Cardiac muscle cell (in vitro differentiated cells and primary cell): ENCODE measurements around the gene BAZ2B. TPM values are rescaled to one million over a fixed set of nuclear protein-coding genes. Genes with fewer than 3 reads are reported as not detected.

ENCODE experiments used
- DNase-seq, 2 donors: peaks; one replicate each; pipeline versions ENCODE4 v3.0.0 to v3.0.0-alpha.2; 2010 to 2017; ENCODE audit warnings: low read depth in 1 of 2, low spot score in 1 of 2
- H3K27ac ChIP-seq: fragments of 200-600 bp; sonication (generic); 2 replicates; pipeline ENCODE4 v1.5.1; 2016
- H3K27me3 ChIP-seq: fragments of 200-600 bp; sonication (generic); 2 replicates; pipeline ENCODE4 v1.6.0; 2016; ENCODE audit warnings: control low read depth
- H3K36me3 ChIP-seq: fragments of 200-600 bp; sonication (generic); 2 replicates; pipeline ENCODE4 v1.5.1; 2016; ENCODE audit warnings: control low read depth
- H3K4me1 ChIP-seq: fragments of 200-600 bp; sonication (generic); 2 replicates; pipeline ENCODE4 v1.8.1; 2017; ENCODE audit warnings: low read depth, mild to moderate bottlenecking, mixed run types
- H3K4me3 ChIP-seq: fragments of 200-600 bp; sonication (generic); 2 replicates; pipeline ENCODE4 v1.5.1; 2016; ENCODE audit warnings: mild to moderate bottlenecking
- H3K9me3 ChIP-seq: fragments of 200-600 bp; sonication (generic); 2 replicates; pipeline ENCODE4 v1.5.1; 2017; ENCODE audit warnings: low read depth, mild to moderate bottlenecking, control low read depth
- polyA plus RNA-seq: library from polyadenylated mRNA; unstranded; fragments of >200 nt; fragmentation: Nextera tagmentation; extraction: Ambion mirVana; gene quantifications from 2 replicates; pipeline ENCODE4 v1.2.1, GENCODE V29; 2016
- total RNA-seq: library from RNA; depleted of rRNA; stranded (reverse); fragments of >200 nt; gene quantifications from 2 replicates; pipeline ENCODE4 v1.2.3, GENCODE V29; 2016
- TF ChIP-seq, protein P1 (sequence below): IDR thresholded peaks from 2 replicates; pipeline ENCODE4 v1.5.1; 2012; ENCODE audit warnings: low read depth, mild to moderate bottlenecking, low read length

The BAZ2B gene
- total and polyA plus RNA-seq, 2 experiments from 2014 or later, result 62.1 to 103 TPM

- H3K36me3 ChIP-seq, result peaks cover 38% of the 10 kb centered on the region
- H3K4me3 ChIP-seq, result no peak overlapping the region
- no peaks in the 10 kb centered on the region for H3K9me3 ChIP-seq
- no peak overlapping the region for H3K27ac ChIP-seq
- DNase-seq, result no peak
- H3K27me3 ChIP-seq, result no peaks in the 10 kb centered on the region
- TF ChIP-seq, protein P1, sequence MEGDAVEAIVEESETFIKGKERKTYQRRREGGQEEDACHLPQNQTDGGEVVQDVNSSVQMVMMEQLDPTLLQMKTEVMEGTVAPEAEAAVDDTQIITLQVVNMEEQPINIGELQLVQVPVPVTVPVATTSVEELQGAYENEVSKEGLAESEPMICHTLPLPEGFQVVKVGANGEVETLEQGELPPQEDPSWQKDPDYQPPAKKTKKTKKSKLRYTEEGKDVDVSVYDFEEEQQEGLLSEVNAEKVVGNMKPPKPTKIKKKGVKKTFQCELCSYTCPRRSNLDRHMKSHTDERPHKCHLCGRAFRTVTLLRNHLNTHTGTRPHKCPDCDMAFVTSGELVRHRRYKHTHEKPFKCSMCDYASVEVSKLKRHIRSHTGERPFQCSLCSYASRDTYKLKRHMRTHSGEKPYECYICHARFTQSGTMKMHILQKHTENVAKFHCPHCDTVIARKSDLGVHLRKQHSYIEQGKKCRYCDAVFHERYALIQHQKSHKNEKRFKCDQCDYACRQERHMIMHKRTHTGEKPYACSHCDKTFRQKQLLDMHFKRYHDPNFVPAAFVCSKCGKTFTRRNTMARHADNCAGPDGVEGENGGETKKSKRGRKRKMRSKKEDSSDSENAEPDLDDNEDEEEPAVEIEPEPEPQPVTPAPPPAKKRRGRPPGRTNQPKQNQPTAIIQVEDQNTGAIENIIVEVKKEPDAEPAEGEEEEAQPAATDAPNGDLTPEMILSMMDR, result no peak
- no peaks in the 10 kb centered on the region for H3K4me1 ChIP-seq
Observed at GRCh38 chr2:159441182-159441581, 175.2 kb downstream of the BAZ2B start.

- TF ChIP-seq, protein P1, result no peak
- no peak overlapping the region for H3K4me3 ChIP-seq
- no peaks in the 10 kb centered on the region for H3K4me1 ChIP-seq
- H3K36me3 ChIP-seq, result peaks cover 42% of the 10 kb centered on the region
- H3K27ac ChIP-seq, result no peak overlapping the region
- DNase-seq, result no peak
- no peaks in the 10 kb centered on the region for H3K9me3 ChIP-seq
- H3K27me3 ChIP-seq, result no peaks in the 10 kb centered on the region
Observed at GRCh38 chr2:159439421-159439820, 176.9 kb downstream of the BAZ2B start.

GRCh38 chr2:159438720-159439353 is 177.5 kb downstream of the BAZ2B start:
- TF ChIP-seq, protein P1, result no peak
- no peak overlapping the region for H3K27ac ChIP-seq
- no peaks in the 10 kb centered on the region for H3K4me1 ChIP-seq
- no peak for DNase-seq
- H3K36me3 ChIP-seq, result peaks cover 40% of the 10 kb centered on the region
- no peaks in the 10 kb centered on the region for H3K27me3 ChIP-seq
- no peak overlapping the region for H3K4me3 ChIP-seq
- no peaks in the 10 kb centered on the region for H3K9me3 ChIP-seq

- Histone ChIP-seq H3K27me3 (no peaks in the 10 kb centered on the region), H3K27ac (no peak overlapping the region), H3K9me3 (no peaks in the 10 kb centered on the region), H3K4me3 (no peak overlapping the region), H3K4me1 (no peaks in the 10 kb centered on the region), H3K36me3 (peaks cover 36% of the 10 kb centered on the region)
- TF ChIP-seq, protein P1, result no peak
- no peak for DNase-seq
Observed at GRCh38 chr2:159438284-159438683, 178.1 kb downstream of the BAZ2B start.

DNA sequence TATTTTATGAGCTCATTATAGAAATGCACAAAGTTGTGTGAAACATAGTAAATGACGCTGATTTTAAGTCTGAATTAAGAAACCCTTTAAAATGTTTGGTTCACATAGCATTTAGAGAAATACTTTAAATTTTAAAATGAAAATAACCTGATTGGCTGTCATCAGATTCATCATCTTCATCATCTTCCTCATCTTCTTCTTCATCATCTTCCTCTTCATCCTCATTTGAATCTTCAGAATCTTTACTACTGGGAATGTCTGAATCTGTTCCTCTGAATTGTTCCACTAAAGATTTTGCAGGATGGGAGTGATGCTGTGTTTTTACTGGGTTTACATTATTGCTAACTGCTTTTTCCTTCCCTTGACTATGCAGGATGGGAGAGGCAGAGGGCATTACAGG is 183.7 kb downstream of the BAZ2B start:
- no peak overlapping the region for H3K4me3 ChIP-seq
- no peak for DNase-seq
- H3K9me3 ChIP-seq, result no peaks in the 10 kb centered on the region
- H3K36me3 ChIP-seq, result peaks cover 55% of the 10 kb centered on the region
- TF ChIP-seq, protein P1, result no peak
- no peak overlapping the region for H3K27ac ChIP-seq
- H3K4me1 ChIP-seq, result no peaks in the 10 kb centered on the region
- no peaks in the 10 kb centered on the region for H3K27me3 ChIP-seq
